ENCODE data around the gene FHIT. TPM values are rescaled to one million over a fixed set of nuclear protein-coding genes. Genes with fewer than 3 reads are reported as not detected.

The FHIT gene
- total and polyA plus RNA-seq, 2 experiments from 2014 or later = 0.22 to 0.90 TPM

- no peak overlapping the region for H3K9ac ChIP-seq
- no peaks in the 10 kb centered on the region for H3K79me2 ChIP-seq (ENCODE audit: insufficient read depth)
- DNase-seq = no peak
- no peaks in the 10 kb centered on the region for H3K4me1 ChIP-seq (ENCODE audit: insufficient read depth)
- H3F3A ChIP-seq (ENCODE audit: insufficient read depth) = no peaks in the 10 kb centered on the region
- H3K4me2 ChIP-seq (ENCODE audit: unreplicated experiment) = no peak overlapping the region
- no peak overlapping the region for H3K4me3 ChIP-seq
- H3K9me3 ChIP-seq (ENCODE audit: low read depth) = no peaks in the 10 kb centered on the region
- TF ChIP-seq EZH2phosphoT487 (IDR thresholded peaks at IDR 0.05; ENCODE audit: insufficient read depth, low read depth) (no peak), EZH2 (IDR thresholded peaks at IDR 0.05; ENCODE audit: insufficient read depth, poor library complexity, severe bottlenecking) (no peak)
- H2AFZ ChIP-seq = no peak overlapping the region
- in situ Hi-C loops (cut with MboI) = no loop called here
- H3K9me2 ChIP-seq (ENCODE audit: insufficient read depth) = no peaks in the 10 kb centered on the region
- H4K20me1 ChIP-seq (ENCODE audit: insufficient read depth) = no peaks in the 10 kb centered on the region
- no peaks in the 10 kb centered on the region for H3K27me3 ChIP-seq (replicated peaks; ENCODE audit: insufficient read depth)
- no peaks in the 10 kb centered on the region for H3K36me3 ChIP-seq (ENCODE audit: low read depth)
- 79 to 84% methylated on average over 2 of the region's 2 CpGs for WGBS, 2 experiments (ENCODE audit: low coverage in 1 of 2, low lambda C conversion rate in 2 of 2, missing lambda C conversion rate in 2 of 2)
- H3K27ac ChIP-seq = no peak overlapping the region
Measured at GRCh38 chr3:61169621-61170251, 81.5 kb downstream of the FHIT start.

- Histone ChIP-seq H3F3A (ENCODE audit: insufficient read depth) (no peaks in the 10 kb centered on the region), H3K4me1 (ENCODE audit: insufficient read depth) (no peaks in the 10 kb centered on the region), H4K20me1 (ENCODE audit: insufficient read depth) (no peaks in the 10 kb centered on the region), H3K9me3 (ENCODE audit: low read depth) (no peaks in the 10 kb centered on the region), H3K36me3 (ENCODE audit: low read depth) (no peaks in the 10 kb centered on the region), H3K27me3 (replicated peaks; ENCODE audit: insufficient read depth) (no peaks in the 10 kb centered on the region), H2AFZ (no peak overlapping the region), H3K4me2 (ENCODE audit: unreplicated experiment) (no peak overlapping the region), H3K27ac (no peak overlapping the region), H3K4me3 (no peak overlapping the region), H3K9ac (no peak overlapping the region), H3K79me2 (ENCODE audit: insufficient read depth) (no peaks in the 10 kb centered on the region), H3K9me2 (ENCODE audit: insufficient read depth) (no peaks in the 10 kb centered on the region)
- TF ChIP-seq EZH2 (IDR thresholded peaks at IDR 0.05; ENCODE audit: insufficient read depth, poor library complexity, severe bottlenecking) (no peak), EZH2phosphoT487 (IDR thresholded peaks at IDR 0.05; ENCODE audit: insufficient read depth, low read depth) (no peak)
- no peak for DNase-seq
- in situ Hi-C loops (cut with MboI) = no loop called here
- 47 to 53% methylated on average over 3 of the region's 3 CpGs for WGBS, 2 experiments (ENCODE audit: low coverage in 1 of 2, low lambda C conversion rate in 2 of 2, missing lambda C conversion rate in 2 of 2)
Measured at GRCh38 chr3:61168286-61168685, 83.0 kb downstream of the FHIT start.

- Histone ChIP-seq H3K4me1 (ENCODE audit: insufficient read depth) (no peaks in the 10 kb centered on the region), H3F3A (ENCODE audit: insufficient read depth) (no peaks in the 10 kb centered on the region), H3K27me3 (replicated peaks; ENCODE audit: insufficient read depth) (no peaks in the 10 kb centered on the region), H2AFZ (no peak overlapping the region), H3K9me3 (ENCODE audit: low read depth) (no peaks in the 10 kb centered on the region), H3K36me3 (ENCODE audit: low read depth) (no peaks in the 10 kb centered on the region), H3K79me2 (ENCODE audit: insufficient read depth) (no peaks in the 10 kb centered on the region), H3K9ac (no peak overlapping the region), H3K4me2 (ENCODE audit: unreplicated experiment) (no peak overlapping the region), H3K27ac (no peak overlapping the region), H3K4me3 (no peak overlapping the region), H3K9me2 (ENCODE audit: insufficient read depth) (no peaks in the 10 kb centered on the region), H4K20me1 (ENCODE audit: insufficient read depth) (no peaks in the 10 kb centered on the region)
- WGBS, 2 experiments (ENCODE audit: low coverage in 1 of 2, low lambda C conversion rate in 2 of 2, missing lambda C conversion rate in 2 of 2) = 28 to 33% methylated on average over 2 of the region's 2 CpGs
- in situ Hi-C loops (cut with MboI) = no loop called here
- no peak for DNase-seq
- TF ChIP-seq EZH2 (IDR thresholded peaks at IDR 0.05; ENCODE audit: insufficient read depth, poor library complexity, severe bottlenecking) = no peak
- no peak for TF ChIP-seq EZH2phosphoT487 (IDR thresholded peaks at IDR 0.05; ENCODE audit: insufficient read depth, low read depth)
Measured at GRCh38 chr3:61162965-61163364, 88.3 kb downstream of the FHIT start.

GRCh38 chr3:61158667-61159066 lies 92.6 kb downstream of the FHIT start:
- Histone ChIP-seq H3K9me3 (ENCODE audit: low read depth) (no peaks in the 10 kb centered on the region), H3F3A (ENCODE audit: insufficient read depth) (no peaks in the 10 kb centered on the region), H3K27me3 (replicated peaks; ENCODE audit: insufficient read depth) (no peaks in the 10 kb centered on the region), H4K20me1 (ENCODE audit: insufficient read depth) (no peaks in the 10 kb centered on the region), H2AFZ (no peak overlapping the region), H3K27ac (no peak overlapping the region), H3K79me2 (ENCODE audit: insufficient read depth) (no peaks in the 10 kb centered on the region), H3K4me2 (ENCODE audit: unreplicated experiment) (no peak overlapping the region), H3K4me3 (no peak overlapping the region), H3K4me1 (ENCODE audit: insufficient read depth) (no peaks in the 10 kb centered on the region), H3K9ac (no peak overlapping the region), H3K9me2 (ENCODE audit: insufficient read depth) (no peaks in the 10 kb centered on the region), H3K36me3 (ENCODE audit: low read depth) (no peaks in the 10 kb centered on the region)
- in situ Hi-C loops (cut with MboI) = no loop called here
- no peak for DNase-seq
- no peak for TF ChIP-seq EZH2phosphoT487 (IDR thresholded peaks at IDR 0.05; ENCODE audit: insufficient read depth, low read depth)
- TF ChIP-seq EZH2 (IDR thresholded peaks at IDR 0.05; ENCODE audit: insufficient read depth, poor library complexity, severe bottlenecking) = no peak

- no peak overlapping the region for H2AFZ ChIP-seq
- in situ Hi-C loops (cut with MboI) = no loop called here
- H3K4me1 ChIP-seq (ENCODE audit: insufficient read depth) = no peaks in the 10 kb centered on the region
- DNase-seq = no peak
- H4K20me1 ChIP-seq (ENCODE audit: insufficient read depth) = no peaks in the 10 kb centered on the region
- H3K36me3 ChIP-seq (ENCODE audit: low read depth) = no peaks in the 10 kb centered on the region
- no peaks in the 10 kb centered on the region for H3K79me2 ChIP-seq (ENCODE audit: insufficient read depth)
- no peaks in the 10 kb centered on the region for H3K27me3 ChIP-seq (replicated peaks; ENCODE audit: insufficient read depth)
- no peak overlapping the region for H3K4me3 ChIP-seq
- no peak overlapping the region for H3K9ac ChIP-seq
- no peak overlapping the region for H3K4me2 ChIP-seq (ENCODE audit: unreplicated experiment)
- no peaks in the 10 kb centered on the region for H3F3A ChIP-seq (ENCODE audit: insufficient read depth)
- TF ChIP-seq EZH2phosphoT487 (IDR thresholded peaks at IDR 0.05; ENCODE audit: insufficient read depth, low read depth) (no peak), EZH2 (IDR thresholded peaks at IDR 0.05; ENCODE audit: insufficient read depth, poor library complexity, severe bottlenecking) (no peak)
- H3K9me3 ChIP-seq (ENCODE audit: low read depth) = no peaks in the 10 kb centered on the region
- 50% methylated on average over 4 of the region's 4 CpGs for WGBS, 2 experiments (ENCODE audit: low coverage in 1 of 2, low lambda C conversion rate in 2 of 2, missing lambda C conversion rate in 2 of 2)
- H3K9me2 ChIP-seq (ENCODE audit: insufficient read depth) = no peaks in the 10 kb centered on the region
- no peak overlapping the region for H3K27ac ChIP-seq
Measured at GRCh38 chr3:61158216-61158615, 93.0 kb downstream of the FHIT start.

Data from GM23248 (cell line).